Neutrophil (primary cell): Measurements from ENCODE around the gene TMEM145.

Experiments used
- H3K27ac ChIP-seq: fragments of 200-600 bp; sonication (generic); 2 replicates; pipeline ENCODE4 v1.5.1; 2016; ENCODE audit warnings: mild to moderate bottlenecking, moderate library complexity
- H3K27me3 ChIP-seq: fragments of 200-600 bp; sonication (generic); 2 replicates; pipeline ENCODE4 v1.6.0; 2016; ENCODE audit warnings: mild to moderate bottlenecking
- H3K36me3 ChIP-seq: fragments of 200-600 bp; sonication (generic); 2 replicates; pipeline ENCODE4 v1.5.1; 2017
- H3K4me1 ChIP-seq, 2 experiments: fragments of 200-600 bp in 1 of 2; sonication (generic) in 1 of 2; 1 replicate in 1 of 2; 2 replicates in 1 of 2; pipeline versions ENCODE4 v1.5.1 to v1.6.1; 2013 to 2016; ENCODE audit warnings: low read depth in 1 of 2, low read length in 1 of 2, mild to moderate bottlenecking in 1 of 2, moderate library complexity in 1 of 2; ENCODE audit not compliant: control insufficient read depth in 1 of 2, insufficient read depth in 1 of 2
- H3K4me3 ChIP-seq, 2 experiments: fragments of 200-600 bp in 1 of 2; sonication (generic) in 1 of 2; 1 replicate in 1 of 2; 2 replicates in 1 of 2; pipeline ENCODE4 v1.5.1; 2013 to 2016; ENCODE audit warnings: low read depth in 1 of 2, low read length in 1 of 2, mild to moderate bottlenecking in 1 of 2, moderate library complexity in 1 of 2
- H3K9me3 ChIP-seq: fragments of 200-600 bp; sonication (generic); 2 replicates; pipeline ENCODE4 v1.5.1; 2016
- TF ChIP-seq, protein P1 (sequence below): fragments of 200-600 bp; sonication (generic); IDR thresholded peaks from 2 replicates; pipeline ENCODE4 v1.5.1; 2016; ENCODE audit warnings: antibody characterized with exemption

Gene TMEM145

GRCh38 chr19:42272535-42272897 lies 40.6 kb upstream of the TMEM145 start:
- H3K9me3 ChIP-seq, result no peaks in the 10 kb centered on the region
- peak overlapping the region; percentile 7 for H3K27ac ChIP-seq
- peaks cover 51% of the 10 kb centered on the region for H3K36me3 ChIP-seq
- TF ChIP-seq, protein P1, sequence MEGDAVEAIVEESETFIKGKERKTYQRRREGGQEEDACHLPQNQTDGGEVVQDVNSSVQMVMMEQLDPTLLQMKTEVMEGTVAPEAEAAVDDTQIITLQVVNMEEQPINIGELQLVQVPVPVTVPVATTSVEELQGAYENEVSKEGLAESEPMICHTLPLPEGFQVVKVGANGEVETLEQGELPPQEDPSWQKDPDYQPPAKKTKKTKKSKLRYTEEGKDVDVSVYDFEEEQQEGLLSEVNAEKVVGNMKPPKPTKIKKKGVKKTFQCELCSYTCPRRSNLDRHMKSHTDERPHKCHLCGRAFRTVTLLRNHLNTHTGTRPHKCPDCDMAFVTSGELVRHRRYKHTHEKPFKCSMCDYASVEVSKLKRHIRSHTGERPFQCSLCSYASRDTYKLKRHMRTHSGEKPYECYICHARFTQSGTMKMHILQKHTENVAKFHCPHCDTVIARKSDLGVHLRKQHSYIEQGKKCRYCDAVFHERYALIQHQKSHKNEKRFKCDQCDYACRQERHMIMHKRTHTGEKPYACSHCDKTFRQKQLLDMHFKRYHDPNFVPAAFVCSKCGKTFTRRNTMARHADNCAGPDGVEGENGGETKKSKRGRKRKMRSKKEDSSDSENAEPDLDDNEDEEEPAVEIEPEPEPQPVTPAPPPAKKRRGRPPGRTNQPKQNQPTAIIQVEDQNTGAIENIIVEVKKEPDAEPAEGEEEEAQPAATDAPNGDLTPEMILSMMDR, result no peak
- H3K4me1 ChIP-seq, result peaks cover 29 to 43% of the 10 kb centered on the region in 2 experiments
- H3K27me3 ChIP-seq, result no peaks in the 10 kb centered on the region
- no peak overlapping the region for H3K4me3 ChIP-seq

DNA sequence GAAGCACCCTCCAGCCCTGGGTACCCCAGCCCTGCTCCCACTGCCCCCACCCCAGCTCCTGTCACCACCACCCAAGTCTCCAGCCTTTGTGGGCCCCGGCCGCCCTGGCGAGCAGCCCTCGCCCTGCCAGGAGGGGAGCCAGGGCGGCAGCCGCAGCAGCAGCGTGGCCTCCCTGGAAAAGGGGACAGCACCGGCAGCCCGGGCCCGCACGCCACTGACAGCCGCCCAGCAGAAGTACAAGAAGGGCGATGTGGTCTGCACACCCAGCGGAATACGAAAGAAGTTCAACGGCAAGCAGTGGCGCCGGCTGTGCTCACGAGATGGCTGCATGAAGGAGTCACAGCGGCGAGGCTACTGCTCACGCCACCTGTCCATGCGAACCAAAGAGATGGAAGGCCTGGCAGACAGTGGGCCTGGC lies 40.1 kb upstream of the TMEM145 start:
- Histone ChIP-seq H3K4me3 (no peak overlapping the region), H3K9me3 (no peaks in the 10 kb centered on the region), H3K4me1 (peaks cover 25 to 38% of the 10 kb centered on the region in 2 experiments), H3K27me3 (no peaks in the 10 kb centered on the region), H3K36me3 (peaks cover 51% of the 10 kb centered on the region), H3K27ac (peak overlapping the region; percentile 7)
- TF ChIP-seq, protein P1, result no peak

- no peak overlapping the region for H3K27ac ChIP-seq
- TF ChIP-seq, protein P1, result no peak
- H3K27me3 ChIP-seq, result no peaks in the 10 kb centered on the region
- H3K4me3 ChIP-seq, result no peak overlapping the region
- H3K4me1 ChIP-seq, result peaks cover 26 to 37% of the 10 kb centered on the region in 2 experiments
- H3K9me3 ChIP-seq, result no peaks in the 10 kb centered on the region
- peaks cover 51% of the 10 kb centered on the region for H3K36me3 ChIP-seq
Measured at GRCh38 chr19:42273407-42274064, 39.6 kb upstream of the TMEM145 start.

DNA sequence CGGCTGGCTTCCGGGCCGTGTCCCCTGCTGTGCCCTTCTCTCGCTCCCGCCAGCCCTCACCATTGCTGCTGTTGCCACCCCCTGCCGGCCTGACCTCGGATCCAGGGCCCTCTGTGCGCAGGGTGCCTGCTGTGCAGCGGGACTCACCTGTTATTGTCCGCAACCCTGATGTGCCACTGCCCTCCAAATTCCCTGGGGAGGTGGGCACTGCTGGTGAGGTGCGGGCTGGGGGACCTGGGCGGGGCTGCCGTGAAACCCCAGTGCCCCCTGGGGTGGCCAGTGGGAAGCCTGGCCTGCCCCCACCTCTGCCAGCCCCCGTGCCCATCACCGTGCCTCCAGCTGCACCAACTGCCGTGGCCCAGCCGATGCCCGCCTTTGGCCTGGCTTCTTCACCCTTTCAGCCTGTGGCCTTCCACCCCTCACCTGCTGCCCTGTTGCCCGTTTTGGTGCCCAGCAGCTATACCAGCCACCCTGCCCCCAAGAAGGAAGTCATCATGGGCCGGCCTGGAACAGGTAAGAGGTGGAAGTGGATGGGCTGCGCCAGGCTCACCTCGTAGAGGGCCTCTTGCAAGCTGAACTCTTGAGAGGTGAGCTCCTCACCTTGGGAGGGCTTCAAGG lies 38.9 kb upstream of the TMEM145 start:
- H3K36me3 ChIP-seq, result peaks cover 51% of the 10 kb centered on the region

GRCh38 chr19:42275103-42275502 lies 38.0 kb upstream of the TMEM145 start:
- H3K4me3 ChIP-seq, result no peak overlapping the region
- TF ChIP-seq, protein P1, result no peak
- peaks cover 51% of the 10 kb centered on the region for H3K36me3 ChIP-seq
- H3K9me3 ChIP-seq, result no peaks in the 10 kb centered on the region
- peaks cover 5% of the 10 kb centered on the region for H3K27me3 ChIP-seq
- peaks cover 32 to 41% of the 10 kb centered on the region in 2 experiments for H3K4me1 ChIP-seq
- H3K27ac ChIP-seq, result no peak overlapping the region

More for the DNA sequence above, 38.9 kb upstream of the TMEM145 start:
- Histone ChIP-seq H3K9me3 (no peaks in the 10 kb centered on the region), H3K4me3 (no peak overlapping the region), H3K4me1 (peaks cover 32 to 40% of the 10 kb centered on the region in 2 experiments), H3K27ac (no peak overlapping the region), H3K27me3 (no peaks in the 10 kb centered on the region)
- TF ChIP-seq, protein P1, result no peak
